Measurements from ENCODE around the gene GPAM.

DNA sequence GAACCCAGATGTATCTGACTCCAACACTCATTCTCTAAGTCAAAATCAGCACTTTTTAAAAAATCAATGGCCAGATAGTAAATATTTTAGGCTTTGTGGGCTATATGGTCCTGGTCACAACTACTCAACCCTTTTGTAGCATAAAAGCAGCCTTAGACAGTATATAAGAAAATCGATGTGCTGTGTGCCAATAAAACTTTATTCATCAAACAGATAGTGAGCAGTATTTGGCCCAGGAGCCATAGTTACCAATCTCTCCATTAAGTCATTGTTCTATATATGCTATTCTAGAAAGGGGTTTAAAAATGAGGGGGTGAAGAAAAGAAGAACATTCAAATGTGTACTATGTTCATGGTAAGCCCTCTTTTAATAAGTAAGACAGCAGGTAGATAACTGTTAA lies 18.5 kb upstream of the GPAM start:
- TF ChIP-seq, protein P1, sequence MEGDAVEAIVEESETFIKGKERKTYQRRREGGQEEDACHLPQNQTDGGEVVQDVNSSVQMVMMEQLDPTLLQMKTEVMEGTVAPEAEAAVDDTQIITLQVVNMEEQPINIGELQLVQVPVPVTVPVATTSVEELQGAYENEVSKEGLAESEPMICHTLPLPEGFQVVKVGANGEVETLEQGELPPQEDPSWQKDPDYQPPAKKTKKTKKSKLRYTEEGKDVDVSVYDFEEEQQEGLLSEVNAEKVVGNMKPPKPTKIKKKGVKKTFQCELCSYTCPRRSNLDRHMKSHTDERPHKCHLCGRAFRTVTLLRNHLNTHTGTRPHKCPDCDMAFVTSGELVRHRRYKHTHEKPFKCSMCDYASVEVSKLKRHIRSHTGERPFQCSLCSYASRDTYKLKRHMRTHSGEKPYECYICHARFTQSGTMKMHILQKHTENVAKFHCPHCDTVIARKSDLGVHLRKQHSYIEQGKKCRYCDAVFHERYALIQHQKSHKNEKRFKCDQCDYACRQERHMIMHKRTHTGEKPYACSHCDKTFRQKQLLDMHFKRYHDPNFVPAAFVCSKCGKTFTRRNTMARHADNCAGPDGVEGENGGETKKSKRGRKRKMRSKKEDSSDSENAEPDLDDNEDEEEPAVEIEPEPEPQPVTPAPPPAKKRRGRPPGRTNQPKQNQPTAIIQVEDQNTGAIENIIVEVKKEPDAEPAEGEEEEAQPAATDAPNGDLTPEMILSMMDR (IDR thresholded peaks at IDR 0.05), result no peak
- TF ChIP-seq POLR2AphosphoS5 (IDR thresholded peaks at IDR 0.05; ENCODE audit: insufficient read depth in 1 of 2, low read depth in 1 of 2) (no peak), POLR2A (IDR thresholded peaks at IDR 0.05) (no peak)

All from vagina (tissue), 2 donors.